NB4 (cell line): ENCODE data around the gene NT5DC1.

Experiments used
- DNase-seq: peaks from one replicate; pipeline ENCODE4 v3.0.0; 2010; ENCODE audit warnings: low read depth
- H3K4me3 ChIP-seq: one replicate; pipeline ENCODE4 v1.5.1; 2011; ENCODE audit warnings: mild to moderate bottlenecking, low read depth, low read length, moderate library complexity
- CTCF ChIP-seq: IDR thresholded peaks from one replicate; pipeline ENCODE4 v1.5.1; 2012; ENCODE audit warnings: low read depth, low read length
- MAX ChIP-seq: IDR thresholded peaks from 2 replicates; pipeline ENCODE4 v1.6.1; 2011; ENCODE audit warnings: low read depth, low read length
- MYC ChIP-seq: IDR thresholded peaks from 2 replicates; pipeline ENCODE4 v1.6.1; 2011; ENCODE audit warnings: low read depth, low read length
- POLR2A ChIP-seq: IDR thresholded peaks from 2 replicates; pipeline ENCODE4 v1.6.1; 2011; ENCODE audit warnings: mild to moderate bottlenecking; ENCODE audit not compliant: insufficient read length; ENCODE audit errors: extremely low read depth

NT5DC1 gene

GRCh38 chr6:116106146-116106545, 5.5 kb downstream of the NT5DC1 start:
- H3K4me3 ChIP-seq = no peak overlapping the region
- DNase-seq = no peak
- TF ChIP-seq CTCF (no peak), MAX (no peak), POLR2A (no peak), MYC (no peak)

- no peak for TF ChIP-seq POLR2A
- TF ChIP-seq MYC = no peak
- no peak for TF ChIP-seq CTCF
- no peak for TF ChIP-seq MAX
- no peak for DNase-seq
- H3K4me3 ChIP-seq = no peak overlapping the region
These were observed 8.2 kb downstream of the NT5DC1 start for GRCh38 chr6:116108836-116109235.

GRCh38 chr6:116111552-116112528, 11.2 kb downstream of the NT5DC1 start:
- no peak overlapping the region for H3K4me3 ChIP-seq
- peak; percentile 68 for DNase-seq
- TF ChIP-seq MAX (no peak), CTCF (peak; percentile 92)

GRCh38 chr6:116113386-116113785, 12.7 kb downstream of the NT5DC1 start:
- no peak overlapping the region for H3K4me3 ChIP-seq
- TF ChIP-seq CTCF = no peak
- no peak for TF ChIP-seq MYC
- no peak for TF ChIP-seq POLR2A
- no peak for TF ChIP-seq MAX
- DNase-seq = no peak

GRCh38 chr6:116115781-116116180, 15.1 kb downstream of the NT5DC1 start:
- no peak overlapping the region for H3K4me3 ChIP-seq
- no peak for TF ChIP-seq POLR2A
- no peak for TF ChIP-seq MYC
- no peak for TF ChIP-seq CTCF
- no peak for TF ChIP-seq MAX
- DNase-seq = no peak
